SK-N-SH (cell line): Measurements from ENCODE around the gene ARMC6. TPM values are rescaled to one million over a fixed set of nuclear protein-coding genes. Genes with fewer than 3 reads are reported as not detected.

Source experiments
- CTCF ChIA-PET: fragments of 300-600, 350-600 bp; formaldehyde crosslinking; extraction: SDS; loops from one replicate; lab custom pipeline; 2021; lab: Yijun Ruan, JAX
- POLR2A ChIA-PET: fragments of 350-600 bp; sonication (Branson Sonifier 250); formaldehyde crosslinking; extraction: SDS; loops from one replicate; lab custom pipeline; 2020; ENCODE audit warnings: antibody characterized with exemption, inconsistent platforms; lab: Yijun Ruan, JAX
- DNase-seq: peaks from one replicate; pipeline ENCODE4 v3.0.0; 2012
- H2AFZ ChIP-seq: fragments of 200-600 bp; sonication (generic); 2 replicates; pipeline ENCODE4 v1.8.1; 2016; ENCODE audit warnings: antibody characterized with exemption, mild to moderate bottlenecking, low read depth
- H3F3A ChIP-seq: fragments of 200-600 bp; sonication (generic); replicated peaks from 2 replicates; pipeline ENCODE3; 2016; ENCODE audit warnings: antibody characterized with exemption, mild to moderate bottlenecking; ENCODE audit not compliant: insufficient read depth
- H3K27ac ChIP-seq, 2 experiments: fragments of 200-500 bp in 1 of 2; fragments of 200-600 bp in 1 of 2; sonication (Bioruptor generic) in 1 of 2; sonication (generic), shearing (Covaris generic) in 1 of 2; 2 replicates each; pipeline versions ENCODE4 v1.5.1 to v1.6.1; 2014 to 2016; ENCODE audit warnings: low read depth in 2 of 2, inconsistent platforms in 1 of 2, low read length in 1 of 2, mild to moderate bottlenecking in 1 of 2, mixed read lengths in 1 of 2
- H3K27me3 ChIP-seq: fragments of 200-600 bp; sonication (generic), shearing (Covaris generic); 2 replicates; pipeline ENCODE4 v1.6.1; 2016; ENCODE audit warnings: mixed run types; ENCODE audit not compliant: insufficient read depth
- H3K36me3 ChIP-seq, 2 experiments: fragments of 200-500 bp in 1 of 2; fragments of 200-600 bp in 1 of 2; sonication (Bioruptor generic) in 1 of 2; sonication (generic) in 1 of 2; replicated peaks in 1 of 2; 2 replicates each; pipeline versions ENCODE3 to v1.5.1; 2014 to 2016; ENCODE audit warnings: low read length in 1 of 2, mild to moderate bottlenecking in 1 of 2; ENCODE audit not compliant: insufficient read depth in 2 of 2, control insufficient read depth in 1 of 2
- H3K4me1 ChIP-seq, 2 experiments: fragments of 200-500 bp in 1 of 2; fragments of 200-600 bp in 1 of 2; sonication (Bioruptor generic) in 1 of 2; sonication (generic), shearing (Covaris generic) in 1 of 2; 2 replicates each; pipeline versions ENCODE4 v1.5.1 to v1.6.1; 2014 to 2016; ENCODE audit warnings: low read depth in 1 of 2, low read length in 1 of 2, mixed run types in 1 of 2; ENCODE audit not compliant: insufficient read depth in 2 of 2, control insufficient read depth in 1 of 2
- H3K4me2 ChIP-seq: fragments of 200-600 bp; sonication (generic), shearing (Covaris generic); 2 replicates; pipeline ENCODE4 v1.6.1; 2017; ENCODE audit warnings: mixed run types
- H3K4me3 ChIP-seq, 2 experiments: fragments of 200-500 bp in 1 of 2; fragments of 200-600 bp in 1 of 2; sonication (Bioruptor generic) in 1 of 2; sonication (generic), shearing (Covaris generic) in 1 of 2; 2 replicates each; pipeline versions ENCODE4 v1.5.1 to v1.8.1; 2014 to 2016; ENCODE audit warnings: low read depth in 2 of 2, inconsistent platforms in 1 of 2, low read length in 1 of 2, mild to moderate bottlenecking in 1 of 2, mixed read lengths in 1 of 2, moderate library complexity in 1 of 2
- H3K79me2 ChIP-seq: fragments of 200-600 bp; sonication (generic); 2 replicates; pipeline ENCODE4 v1.8.1; 2017; ENCODE audit warnings: mild to moderate bottlenecking; ENCODE audit not compliant: insufficient read depth
- H3K9ac ChIP-seq: fragments of 200-600 bp; sonication (generic); 2 replicates; pipeline ENCODE4 v1.6.1; 2017; ENCODE audit warnings: mixed run types
- H3K9me2 ChIP-seq: fragments of 200-600 bp; sonication (generic); 2 replicates; pipeline ENCODE4 v1.6.1; 2017; ENCODE audit warnings: mixed run types
- H3K9me3 ChIP-seq: fragments of 200-600 bp; sonication (generic); 2 replicates; pipeline ENCODE4 v1.6.1; 2017; ENCODE audit warnings: mixed run types, mild to moderate bottlenecking, moderate library complexity
- H4K20me1 ChIP-seq: fragments of 200-600 bp; sonication (generic); 2 replicates; pipeline ENCODE4 v1.6.1; 2017; ENCODE audit warnings: mild to moderate bottlenecking, mixed run types; ENCODE audit not compliant: insufficient read depth
- CHD2 ChIP-seq: fragments of 150-350 bp; IDR thresholded peaks from 2 replicates; pipeline ENCODE4 v1.6.1; 2018; ENCODE audit warnings: low read length; ENCODE audit not compliant: partially characterized antibody
- ELF1 ChIP-seq: IDR thresholded peaks from 2 replicates; pipeline ENCODE4 v1.4.0; 2012
- EP300 ChIP-seq, 2 experiments: IDR thresholded peaks; 2 replicates each; pipeline versions ENCODE4 v1.4.0 to v1.6.1; 2012; ENCODE audit warnings: borderline replicate concordance in 1 of 2, low read depth in 1 of 2, low read length in 1 of 2
- EZH2phosphoT487 ChIP-seq: fragments of 200-600 bp; sonication (generic); IDR thresholded peaks from 2 replicates; pipeline ENCODE4 v1.6.1; 2017; ENCODE audit warnings: low read depth, mixed run types, mild to moderate bottlenecking, antibody characterized with exemption, moderate library complexity, borderline replicate concordance
- FOXJ3 ChIP-seq: sonication (generic); formaldehyde crosslinking; IDR thresholded peaks from 2 replicates; pipeline ENCODE4 v1.5.1; 2020; ENCODE audit warnings: mild to moderate bottlenecking, missing genetic modification reagents
- MXI1 ChIP-seq: IDR thresholded peaks from 2 replicates; pipeline ENCODE4 v1.6.1; 2012; ENCODE audit warnings: mild to moderate bottlenecking, low read depth, low read length, improper control_type of control experiment
- NRF1 ChIP-seq: IDR thresholded peaks from 2 replicates; pipeline ENCODE4 v1.6.1; 2012; ENCODE audit warnings: low read depth, mild to moderate bottlenecking, low read length
- RAD21 ChIP-seq: IDR thresholded peaks from 2 replicates; pipeline ENCODE4 v1.6.1; 2012; ENCODE audit warnings: mild to moderate bottlenecking, low read length
- RCOR1 ChIP-seq: fragments of 150-350 bp; IDR thresholded peaks from 2 replicates; pipeline ENCODE4 v1.6.1; 2017; ENCODE audit warnings: antibody characterized with exemption, low read length
- TCF12 ChIP-seq: IDR thresholded peaks from 2 replicates; pipeline ENCODE4 v1.4.0; 2012
- YY1 ChIP-seq: IDR thresholded peaks from 2 replicates; pipeline ENCODE4 v1.4.0; 2012; ENCODE audit warnings: low read depth, mild to moderate bottlenecking
- WGBS: methylation state at CpG from one replicate; pipeline ENCODE4 v1.1.6; 2017; ENCODE audit warnings: low lambda C conversion rate; 5-methylcytosine and 5-hydroxymethylcytosine counted together
- polyA plus RNA-seq, 3 experiments: library from polyadenylated mRNA; depleted of rRNA; stranded (reverse); fragments of >200 nt; gene quantifications; 2 replicates each; pipeline ENCODE4 v1.2.3, GENCODE V29; 2012
- TF ChIP-seq, protein P1 (sequence below): IDR thresholded peaks from 2 replicates; pipeline ENCODE4 v1.4.0; 2012; ENCODE audit warnings: low read depth
- TF ChIP-seq, protein P2 (sequence below): IDR thresholded peaks from 2 replicates; pipeline ENCODE4; 2012
- TF ChIP-seq, protein P3 (sequence below): IDR thresholded peaks from 2 replicates; pipeline ENCODE4 v1.4.0; 2012; ENCODE audit warnings: low read depth, borderline replicate concordance
- TF ChIP-seq, protein P4 (sequence below): IDR thresholded peaks from 2 replicates; pipeline ENCODE4 v1.4.0; 2012; ENCODE audit warnings: low read depth, borderline replicate concordance
- TF ChIP-seq, protein P5 (sequence below): fragments of 200-600 bp; sonication (generic); IDR thresholded peaks from 2 replicates; pipeline ENCODE4 v1.6.1; 2017; ENCODE audit warnings: antibody characterized with exemption, mild to moderate bottlenecking, moderate library complexity
- TF ChIP-seq, protein P6 (sequence below): fragments of 150-350 bp; IDR thresholded peaks from 2 replicates; pipeline ENCODE4 v1.6.1; 2017; ENCODE audit warnings: antibody characterized with exemption, low read length, low read depth, borderline replicate concordance

Gene ARMC6
- polyA plus RNA-seq, 1 of the 3 experiments (the other 2 are of a cell fraction) = 34.7 TPM

DNA sequence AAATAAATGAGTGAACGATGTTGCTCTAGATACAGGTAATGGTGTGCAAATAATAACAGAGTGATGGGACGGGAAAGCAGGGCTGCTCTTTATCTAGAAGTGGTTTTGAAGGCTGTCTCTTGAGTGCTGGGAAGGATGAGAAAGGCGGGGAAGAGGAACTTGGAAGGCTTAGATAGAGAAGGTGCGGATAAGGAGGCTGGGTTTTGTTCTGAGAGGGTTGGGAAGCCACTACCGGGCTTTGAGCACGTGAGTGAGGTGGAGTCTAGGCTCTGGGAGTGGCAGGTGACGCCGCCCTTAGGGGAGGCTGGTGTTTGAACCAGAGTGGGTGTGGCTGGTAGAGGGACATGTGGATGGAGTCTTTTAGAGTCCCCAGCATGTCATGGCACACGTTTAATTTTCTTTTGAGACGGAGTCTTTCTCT lies 811 bp downstream of the ARMC6 start:
- Histone ChIP-seq H3K79me2 (peaks cover 88% of the 10 kb centered on the region), H3F3A (peaks cover 5% of the 10 kb centered on the region), H3K27ac (peak overlapping the region; percentile 87 to 90; a peak in 3 of 4 replicates), H3K36me3 (peaks cover 0 to 26% of the 10 kb centered on the region in 2 experiments), H3K4me3 (peak overlapping the region; percentile 72 to 98), H3K27me3 (no peaks in the 10 kb centered on the region), H4K20me1 (peaks cover 7% of the 10 kb centered on the region), H3K4me1 (peaks cover 6 to 7% of the 10 kb centered on the region in 2 experiments; a peak in 1 of 4 replicates), H3K9ac (peak overlapping the region; percentile 94; the same call in 1 of the 2 replicates), H3K9me3 (no peaks in the 10 kb centered on the region), H2AFZ (peak overlapping the region; percentile 79), H3K9me2 (no peaks in the 10 kb centered on the region), H3K4me2 (peak overlapping the region; percentile 99)
- TF ChIP-seq, protein P1, sequence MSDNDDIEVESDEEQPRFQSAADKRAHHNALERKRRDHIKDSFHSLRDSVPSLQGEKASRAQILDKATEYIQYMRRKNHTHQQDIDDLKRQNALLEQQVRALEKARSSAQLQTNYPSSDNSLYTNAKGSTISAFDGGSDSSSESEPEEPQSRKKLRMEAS = peak; percentile 61; the same call in 1 of the 2 replicates
- TF ChIP-seq TCF12 = no peak
- TF ChIP-seq, protein P2, sequence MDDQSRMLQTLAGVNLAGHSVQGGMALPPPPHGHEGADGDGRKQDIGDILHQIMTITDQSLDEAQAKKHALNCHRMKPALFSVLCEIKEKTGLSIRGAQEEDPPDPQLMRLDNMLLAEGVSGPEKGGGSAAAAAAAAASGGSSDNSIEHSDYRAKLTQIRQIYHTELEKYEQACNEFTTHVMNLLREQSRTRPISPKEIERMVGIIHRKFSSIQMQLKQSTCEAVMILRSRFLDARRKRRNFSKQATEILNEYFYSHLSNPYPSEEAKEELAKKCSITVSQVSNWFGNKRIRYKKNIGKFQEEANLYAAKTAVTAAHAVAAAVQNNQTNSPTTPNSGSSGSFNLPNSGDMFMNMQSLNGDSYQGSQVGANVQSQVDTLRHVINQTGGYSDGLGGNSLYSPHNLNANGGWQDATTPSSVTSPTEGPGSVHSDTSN = peak; percentile 47; the same call in 1 of the 2 replicates
- TF ChIP-seq RCOR1 = no peak
- TF ChIP-seq, protein P3, sequence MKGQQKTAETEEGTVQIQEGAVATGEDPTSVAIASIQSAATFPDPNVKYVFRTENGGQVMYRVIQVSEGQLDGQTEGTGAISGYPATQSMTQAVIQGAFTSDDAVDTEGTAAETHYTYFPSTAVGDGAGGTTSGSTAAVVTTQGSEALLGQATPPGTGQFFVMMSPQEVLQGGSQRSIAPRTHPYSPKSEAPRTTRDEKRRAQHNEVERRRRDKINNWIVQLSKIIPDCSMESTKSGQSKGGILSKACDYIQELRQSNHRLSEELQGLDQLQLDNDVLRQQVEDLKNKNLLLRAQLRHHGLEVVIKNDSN = peak; percentile 68; the same call in 1 of the 2 replicates
- no peak for TF ChIP-seq CHD2
- no peak for TF ChIP-seq RAD21
- peak; percentile 92 for TF ChIP-seq MXI1
- 4% methylated on average over 10 of the region's 10 CpGs for whole genome bisulfite sequencing
- peak; percentile 79 for DNase-seq
- ChIA-PET POLR2A (no interaction called here), CTCF (interaction anchor here (0.6 kb wide), 2 partner anchors 17 to 22 kb away, joined by 3 read pairs; no protein-coding TSS in a partner anchor)

DNA sequence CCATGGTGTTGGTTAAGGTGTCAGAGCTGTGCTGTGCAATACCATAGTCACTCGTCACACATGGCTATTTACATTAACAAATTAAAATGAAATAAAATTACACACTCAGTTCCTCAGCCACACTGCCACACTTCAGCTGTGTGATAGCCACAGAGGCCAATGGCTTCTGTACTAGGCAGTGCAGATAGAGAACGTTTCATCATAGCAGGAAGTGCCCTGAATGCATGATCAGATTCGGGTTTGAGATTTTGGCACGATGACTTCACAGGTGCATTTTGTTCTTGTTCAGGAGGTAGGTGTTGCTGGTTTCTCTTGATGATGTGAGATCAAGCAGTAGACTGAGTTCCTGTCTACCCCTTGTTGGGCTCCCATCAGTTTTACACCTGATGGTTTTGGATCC lies 6.5 kb downstream of the ARMC6 start:
- Histone ChIP-seq H3K36me3 (peaks cover 6 to 11% of the 10 kb centered on the region in 2 experiments), H3K79me2 (peaks cover 67% of the 10 kb centered on the region), H3F3A (no peaks in the 10 kb centered on the region), H3K4me2 (no peak overlapping the region), H2AFZ (no peak overlapping the region), H3K27ac (no peak overlapping the region), H3K9me2 (no peaks in the 10 kb centered on the region), H3K4me1 (no peaks in the 10 kb centered on the region), H3K9ac (no peak overlapping the region), H3K9me3 (no peaks in the 10 kb centered on the region), H3K4me3 (no peak overlapping the region), H3K27me3 (no peaks in the 10 kb centered on the region), H4K20me1 (no peaks in the 10 kb centered on the region)
- WGBS = 88% methylated on average over 4 of the region's 4 CpGs
- POLR2A ChIA-PET = interaction anchor here (0.7 kb wide), 1 partner anchor 13 kb away, joined by 3 read pairs; no protein-coding TSS in a partner anchor
- no peak for DNase-seq
- CTCF ChIA-PET = no interaction called here
- TF ChIP-seq MXI1 (no peak), FOXJ3 (no peak), NRF1 (no peak), TCF12 (no peak), ELF1 (no peak), EZH2phosphoT487 (no peak), RCOR1 (no peak), CHD2 (no peak), YY1 (no peak), EP300 (IDR thresholded peaks at IDR 0.05; ENCODE audit: borderline replicate concordance in 1 of 2, low read depth in 1 of 2, low read length in 1 of 2) (no peak)
- TF ChIP-seq, protein P4, sequence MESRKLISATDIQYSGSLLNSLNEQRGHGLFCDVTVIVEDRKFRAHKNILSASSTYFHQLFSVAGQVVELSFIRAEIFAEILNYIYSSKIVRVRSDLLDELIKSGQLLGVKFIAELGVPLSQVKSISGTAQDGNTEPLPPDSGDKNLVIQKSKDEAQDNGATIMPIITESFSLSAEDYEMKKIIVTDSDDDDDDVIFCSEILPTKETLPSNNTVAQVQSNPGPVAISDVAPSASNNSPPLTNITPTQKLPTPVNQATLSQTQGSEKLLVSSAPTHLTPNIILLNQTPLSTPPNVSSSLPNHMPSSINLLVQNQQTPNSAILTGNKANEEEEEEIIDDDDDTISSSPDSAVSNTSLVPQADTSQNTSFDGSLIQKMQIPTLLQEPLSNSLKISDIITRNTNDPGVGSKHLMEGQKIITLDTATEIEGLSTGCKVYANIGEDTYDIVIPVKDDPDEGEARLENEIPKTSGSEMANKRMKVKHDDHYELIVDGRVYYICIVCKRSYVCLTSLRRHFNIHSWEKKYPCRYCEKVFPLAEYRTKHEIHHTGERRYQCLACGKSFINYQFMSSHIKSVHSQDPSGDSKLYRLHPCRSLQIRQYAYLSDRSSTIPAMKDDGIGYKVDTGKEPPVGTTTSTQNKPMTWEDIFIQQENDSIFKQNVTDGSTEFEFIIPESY = no peak
- TF ChIP-seq, protein P5, sequence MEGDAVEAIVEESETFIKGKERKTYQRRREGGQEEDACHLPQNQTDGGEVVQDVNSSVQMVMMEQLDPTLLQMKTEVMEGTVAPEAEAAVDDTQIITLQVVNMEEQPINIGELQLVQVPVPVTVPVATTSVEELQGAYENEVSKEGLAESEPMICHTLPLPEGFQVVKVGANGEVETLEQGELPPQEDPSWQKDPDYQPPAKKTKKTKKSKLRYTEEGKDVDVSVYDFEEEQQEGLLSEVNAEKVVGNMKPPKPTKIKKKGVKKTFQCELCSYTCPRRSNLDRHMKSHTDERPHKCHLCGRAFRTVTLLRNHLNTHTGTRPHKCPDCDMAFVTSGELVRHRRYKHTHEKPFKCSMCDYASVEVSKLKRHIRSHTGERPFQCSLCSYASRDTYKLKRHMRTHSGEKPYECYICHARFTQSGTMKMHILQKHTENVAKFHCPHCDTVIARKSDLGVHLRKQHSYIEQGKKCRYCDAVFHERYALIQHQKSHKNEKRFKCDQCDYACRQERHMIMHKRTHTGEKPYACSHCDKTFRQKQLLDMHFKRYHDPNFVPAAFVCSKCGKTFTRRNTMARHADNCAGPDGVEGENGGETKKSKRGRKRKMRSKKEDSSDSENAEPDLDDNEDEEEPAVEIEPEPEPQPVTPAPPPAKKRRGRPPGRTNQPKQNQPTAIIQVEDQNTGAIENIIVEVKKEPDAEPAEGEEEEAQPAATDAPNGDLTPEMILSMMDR = no peak
- TF ChIP-seq, protein P6, sequence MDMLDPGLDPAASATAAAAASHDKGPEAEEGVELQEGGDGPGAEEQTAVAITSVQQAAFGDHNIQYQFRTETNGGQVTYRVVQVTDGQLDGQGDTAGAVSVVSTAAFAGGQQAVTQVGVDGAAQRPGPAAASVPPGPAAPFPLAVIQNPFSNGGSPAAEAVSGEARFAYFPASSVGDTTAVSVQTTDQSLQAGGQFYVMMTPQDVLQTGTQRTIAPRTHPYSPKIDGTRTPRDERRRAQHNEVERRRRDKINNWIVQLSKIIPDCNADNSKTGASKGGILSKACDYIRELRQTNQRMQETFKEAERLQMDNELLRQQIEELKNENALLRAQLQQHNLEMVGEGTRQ = no peak
